Measurements from ENCODE around the gene CCNL1. TPM values are rescaled to one million over a fixed set of nuclear protein-coding genes. Genes with fewer than 3 reads are reported as not detected.
A peak's percentile ranks its signal among the peaks of the same experiment; 100 is the strongest.
"Not testable (repeated sequence)": the region's sequence is repeated elsewhere in the genome, so short reads cannot be mapped to it uniquely, and the experiment has no call there.

CCNL1 gene
- total RNA-seq, 2 donors from 2014 or later, result 94.5 to 157 TPM

DNA sequence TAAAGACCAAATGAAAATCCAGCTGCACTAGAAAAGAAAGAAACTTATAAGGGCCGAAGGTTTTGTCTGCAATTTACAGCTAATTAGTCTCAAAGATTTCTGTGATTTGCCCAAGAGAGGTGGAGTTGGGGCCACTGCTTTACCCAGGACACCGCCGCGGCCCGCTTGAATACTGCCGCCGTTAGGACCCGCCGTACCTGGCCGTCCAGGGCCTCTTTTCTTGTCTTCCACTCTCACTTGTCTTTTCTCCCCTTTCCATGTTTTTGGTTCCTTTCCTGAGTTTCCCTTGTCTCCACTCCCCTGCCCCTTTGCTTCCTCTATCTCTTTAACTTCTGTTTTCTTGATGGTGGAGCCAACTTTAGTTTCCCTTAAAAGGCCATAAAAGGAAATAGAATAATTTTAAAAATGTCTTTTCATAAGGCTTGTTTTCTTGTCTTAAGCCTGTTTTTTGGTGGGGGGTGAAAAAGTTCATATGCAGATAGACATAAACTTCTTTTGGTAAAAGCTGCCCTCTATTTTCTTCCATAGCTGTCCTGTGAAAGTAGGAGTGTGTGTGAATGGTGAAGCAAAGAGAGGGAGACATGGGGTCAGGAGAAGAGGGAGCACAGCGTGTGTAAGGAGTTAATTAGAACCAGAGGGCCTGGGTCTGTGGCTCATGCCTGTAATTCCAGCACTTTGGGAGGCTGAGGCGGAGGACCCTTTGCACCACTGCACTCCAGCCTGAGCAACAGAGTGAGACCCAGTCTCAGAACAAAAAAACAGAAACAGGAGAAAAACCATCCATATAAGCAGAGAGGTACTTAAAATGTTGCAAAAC, 16.0 kb upstream of the CCNL1 start:
- Histone ChIP-seq H3K4me1 (replicated peaks) (peaks cover 5% of the 10 kb centered on the region), H3K27ac (peak overlapping the region; percentile 99), H3K4me3 (peak overlapping the region; percentile 53 to 62), H3K9me3 (no peaks in the 10 kb centered on the region), H3K36me3 (no peaks in the 10 kb centered on the region), H3K27me3 (replicated peaks; ENCODE audit: insufficient read depth) (no peaks in the 10 kb centered on the region)
- intact Hi-C loops (cut with DNase I), result loop anchor here (1.0 kb wide), 1 partner anchor 16 kb away; the partner anchor contains the start of gene CCNL1
- DNase-seq (ENCODE audit: low spot score), result peak; percentile 54
- no peak for TF ChIP-seq POLR2AphosphoS5 (IDR thresholded peaks at IDR 0.05)
- no peak for TF ChIP-seq POLR2A (IDR thresholded peaks at IDR 0.05)
- WGBS, result 9% methylated on average over 12 of the region's 12 CpGs

DNA sequence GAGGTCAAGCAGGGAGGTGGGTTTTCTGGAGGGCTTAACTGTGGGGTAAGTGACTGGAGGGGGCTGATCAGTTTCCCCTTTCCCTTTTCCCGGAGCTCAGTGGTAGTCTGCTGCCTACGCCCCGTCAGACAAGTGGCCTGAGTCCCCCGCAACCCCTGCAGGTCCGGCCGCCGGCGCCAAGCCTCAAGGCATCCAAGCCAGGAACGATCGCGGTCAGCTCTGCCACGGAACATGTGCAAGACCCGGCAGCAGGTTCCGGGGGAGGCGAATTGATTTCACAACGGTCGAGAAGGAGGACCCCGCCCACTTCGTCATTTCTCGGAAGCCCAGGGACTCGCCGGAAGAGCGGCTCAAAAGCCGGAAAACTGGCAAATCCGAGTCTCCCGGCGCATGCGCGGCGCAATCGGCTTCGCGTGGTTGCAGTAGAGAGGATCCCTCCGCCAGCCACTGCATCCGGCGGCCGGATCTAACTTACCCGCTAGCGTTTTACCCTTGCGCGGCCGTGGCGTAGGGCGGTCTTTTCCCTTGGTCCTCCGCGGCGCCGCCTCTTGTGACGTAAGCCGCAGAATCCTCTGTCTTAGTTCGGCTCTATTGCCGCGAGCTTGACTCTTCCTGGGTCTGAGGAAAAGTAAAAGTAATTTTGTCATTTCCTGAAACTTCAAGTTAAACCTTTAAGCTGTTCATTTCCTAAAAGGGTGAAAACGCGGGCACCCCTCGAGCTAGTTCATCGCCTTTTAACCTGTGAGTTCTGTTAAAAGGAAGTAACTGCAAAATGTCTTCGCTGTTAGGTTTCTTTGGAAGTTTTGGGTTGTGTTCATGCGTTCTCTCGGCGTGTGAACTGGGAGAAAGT, 14.9 kb upstream of the CCNL1 start:
- no peaks in the 10 kb centered on the region for H3K27me3 ChIP-seq (replicated peaks; ENCODE audit: insufficient read depth)
- peak overlapping the region; percentile 99 for H3K27ac ChIP-seq
- peaks cover 5% of the 10 kb centered on the region for H3K4me1 ChIP-seq (replicated peaks)
- TF ChIP-seq POLR2A (IDR thresholded peaks at IDR 0.05), result peak; percentile 86
- TF ChIP-seq POLR2AphosphoS5 (IDR thresholded peaks at IDR 0.05), result peak; percentile 100
- TF ChIP-seq, protein P1, sequence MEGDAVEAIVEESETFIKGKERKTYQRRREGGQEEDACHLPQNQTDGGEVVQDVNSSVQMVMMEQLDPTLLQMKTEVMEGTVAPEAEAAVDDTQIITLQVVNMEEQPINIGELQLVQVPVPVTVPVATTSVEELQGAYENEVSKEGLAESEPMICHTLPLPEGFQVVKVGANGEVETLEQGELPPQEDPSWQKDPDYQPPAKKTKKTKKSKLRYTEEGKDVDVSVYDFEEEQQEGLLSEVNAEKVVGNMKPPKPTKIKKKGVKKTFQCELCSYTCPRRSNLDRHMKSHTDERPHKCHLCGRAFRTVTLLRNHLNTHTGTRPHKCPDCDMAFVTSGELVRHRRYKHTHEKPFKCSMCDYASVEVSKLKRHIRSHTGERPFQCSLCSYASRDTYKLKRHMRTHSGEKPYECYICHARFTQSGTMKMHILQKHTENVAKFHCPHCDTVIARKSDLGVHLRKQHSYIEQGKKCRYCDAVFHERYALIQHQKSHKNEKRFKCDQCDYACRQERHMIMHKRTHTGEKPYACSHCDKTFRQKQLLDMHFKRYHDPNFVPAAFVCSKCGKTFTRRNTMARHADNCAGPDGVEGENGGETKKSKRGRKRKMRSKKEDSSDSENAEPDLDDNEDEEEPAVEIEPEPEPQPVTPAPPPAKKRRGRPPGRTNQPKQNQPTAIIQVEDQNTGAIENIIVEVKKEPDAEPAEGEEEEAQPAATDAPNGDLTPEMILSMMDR (IDR thresholded peaks at IDR 0.05), result peak in 1 of 4 experiments; percentile 22
- no peaks in the 10 kb centered on the region for H3K36me3 ChIP-seq
- intact Hi-C loops (cut with DNase I), result loop anchor here (1.0 kb wide), 1 partner anchor 15 kb away; the partner anchor contains the start of gene CCNL1
- no peaks in the 10 kb centered on the region for H3K9me3 ChIP-seq
- H3K4me3 ChIP-seq, result peak overlapping the region; percentile 53 to 62
- under 1% methylated on average over 61 of the region's 61 CpGs for WGBS
- peak; percentile 99 for DNase-seq (ENCODE audit: low spot score)

DNA sequence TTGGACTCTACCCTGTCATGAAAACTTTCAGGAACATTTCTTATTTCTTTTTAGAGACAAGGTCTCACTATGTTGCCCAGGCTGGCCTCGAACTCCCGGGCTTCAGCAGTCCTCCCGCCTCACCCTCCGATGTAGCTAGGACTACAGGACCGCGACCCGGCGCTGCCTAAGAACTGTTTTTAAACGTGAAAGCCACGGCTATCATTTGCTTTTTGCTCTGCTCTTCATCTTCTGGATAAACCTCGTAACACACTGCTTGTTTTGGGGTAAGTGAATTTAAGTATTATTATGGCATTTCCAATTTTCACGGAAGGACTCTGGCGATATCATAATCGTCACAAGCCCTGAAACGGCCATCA, 14.3 kb upstream of the CCNL1 start:
- WGBS, result 1% methylated on average over 15 of the region's 15 CpGs
- Histone ChIP-seq H3K9me3 (no peaks in the 10 kb centered on the region), H3K4me1 (replicated peaks) (peaks cover 5% of the 10 kb centered on the region), H3K4me3 (peak overlapping the region; percentile 47 to 62), H3K36me3 (no peaks in the 10 kb centered on the region), H3K27ac (peak overlapping the region; percentile 99), H3K27me3 (replicated peaks; ENCODE audit: insufficient read depth) (no peaks in the 10 kb centered on the region)
- intact Hi-C loops (cut with DNase I), result no loop called here
- TF ChIP-seq POLR2A (IDR thresholded peaks at IDR 0.05), result no peak
- TF ChIP-seq, protein P1 (IDR thresholded peaks at IDR 0.05), result no peak
- no peak for DNase-seq (ENCODE audit: low spot score)

DNA sequence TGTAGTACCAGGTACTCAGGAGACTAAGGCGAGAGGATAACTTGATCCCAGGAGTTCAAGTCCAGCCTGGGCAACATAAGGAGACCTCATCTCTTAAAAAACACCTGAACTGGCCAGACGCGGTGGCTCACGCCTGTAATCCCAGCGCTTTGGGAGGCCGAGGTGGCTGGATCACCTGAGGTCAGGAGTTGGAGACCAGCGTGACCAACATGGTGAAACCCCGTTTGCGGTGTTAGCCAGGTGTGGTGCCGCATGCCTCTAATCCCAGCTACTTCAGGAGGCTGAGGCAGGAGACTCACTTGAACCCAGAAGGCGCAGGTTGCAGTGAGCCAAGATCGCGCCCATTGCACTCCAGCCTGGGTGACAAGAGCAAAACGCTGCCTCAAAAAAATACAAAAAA, 13.4 kb upstream of the CCNL1 start:
- 95% methylated on average over 14 of the region's 14 CpGs for WGBS
- H3K4me3 ChIP-seq; H3K9me3 ChIP-seq; H3K27ac ChIP-seq; intact Hi-C loops (cut with DNase I); H3K4me1 ChIP-seq (replicated peaks); H3K27me3 ChIP-seq (replicated peaks; ENCODE audit: insufficient read depth); DNase-seq (ENCODE audit: low spot score); H3K36me3 ChIP-seq: not testable (repeated sequence)

DNA sequence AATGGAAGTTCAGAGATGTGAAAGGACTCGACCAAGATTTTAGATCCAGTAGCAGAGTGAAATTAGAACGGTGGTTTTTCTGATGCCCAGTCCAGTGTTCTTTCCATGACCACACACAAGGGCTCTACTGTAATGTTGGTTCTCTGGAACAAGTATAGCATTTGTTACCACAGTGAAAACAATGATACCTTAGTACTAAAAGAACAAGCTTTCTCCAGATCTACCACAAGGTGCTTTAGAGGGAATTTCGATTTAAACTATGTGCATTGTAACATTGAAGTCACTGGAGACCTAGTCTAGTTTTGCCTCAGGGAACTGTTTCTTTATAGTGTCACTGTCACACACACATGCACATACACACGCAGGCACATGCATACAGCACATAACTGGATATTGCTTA, 12.8 kb upstream of the CCNL1 start:
- H3K4me1 ChIP-seq (replicated peaks), result peaks cover 8% of the 10 kb centered on the region
- TF ChIP-seq POLR2AphosphoS5 (IDR thresholded peaks at IDR 0.05) (no peak), POLR2A (IDR thresholded peaks at IDR 0.05) (no peak)
- TF ChIP-seq, protein P1 (IDR thresholded peaks at IDR 0.05), result no peak
- DNase-seq (ENCODE audit: low spot score), result no peak
- no peaks in the 10 kb centered on the region for H3K9me3 ChIP-seq
- H3K27ac ChIP-seq, result no peak overlapping the region
- intact Hi-C loops (cut with DNase I), result no loop called here
- no peaks in the 10 kb centered on the region for H3K36me3 ChIP-seq
- H3K4me3 ChIP-seq, result no peak overlapping the region
- H3K27me3 ChIP-seq (replicated peaks; ENCODE audit: insufficient read depth), result no peaks in the 10 kb centered on the region
- WGBS, result 84% methylated on average over 4 of the region's 4 CpGs
